ENCODE results near the gene CCDC6.
"Not testable (repeated sequence)": the region's sequence is repeated elsewhere in the genome, so short reads cannot be mapped to it uniquely, and the experiment has no call there.

The CCDC6 gene

DNA sequence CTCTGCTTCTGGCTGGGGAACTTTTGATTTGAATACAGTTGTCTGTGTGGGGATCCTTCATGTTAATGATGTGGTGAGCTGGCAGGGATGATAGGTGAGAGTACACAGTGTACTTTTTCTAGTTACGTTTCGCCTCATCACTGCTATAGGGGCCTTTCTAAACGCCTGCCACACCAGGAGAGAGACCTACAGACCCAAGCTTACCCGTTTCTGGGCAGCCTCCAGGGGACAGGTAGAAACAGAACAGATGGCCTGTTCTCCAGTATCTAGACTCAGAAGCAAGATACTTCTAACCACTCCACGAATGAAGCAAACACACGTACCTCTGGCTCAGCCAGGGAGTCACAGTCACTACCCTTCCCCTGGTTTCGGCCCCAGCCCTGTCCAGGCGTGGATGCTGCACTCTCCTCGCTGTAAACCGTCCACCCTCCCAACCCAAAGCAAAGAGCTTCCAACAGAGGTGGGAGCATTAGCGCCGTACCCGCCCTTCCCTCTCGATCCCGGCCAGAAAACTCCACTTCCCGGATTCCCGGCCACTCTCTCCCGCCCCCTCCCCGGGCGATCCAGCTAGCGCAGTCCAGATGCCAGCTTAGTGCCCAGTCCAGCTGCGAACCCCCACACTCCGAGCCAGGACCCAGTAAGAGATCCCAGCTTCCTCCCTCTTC is 1.2 kb downstream of the CCDC6 start:
- DNase-seq = peak; percentile 61

DNA sequence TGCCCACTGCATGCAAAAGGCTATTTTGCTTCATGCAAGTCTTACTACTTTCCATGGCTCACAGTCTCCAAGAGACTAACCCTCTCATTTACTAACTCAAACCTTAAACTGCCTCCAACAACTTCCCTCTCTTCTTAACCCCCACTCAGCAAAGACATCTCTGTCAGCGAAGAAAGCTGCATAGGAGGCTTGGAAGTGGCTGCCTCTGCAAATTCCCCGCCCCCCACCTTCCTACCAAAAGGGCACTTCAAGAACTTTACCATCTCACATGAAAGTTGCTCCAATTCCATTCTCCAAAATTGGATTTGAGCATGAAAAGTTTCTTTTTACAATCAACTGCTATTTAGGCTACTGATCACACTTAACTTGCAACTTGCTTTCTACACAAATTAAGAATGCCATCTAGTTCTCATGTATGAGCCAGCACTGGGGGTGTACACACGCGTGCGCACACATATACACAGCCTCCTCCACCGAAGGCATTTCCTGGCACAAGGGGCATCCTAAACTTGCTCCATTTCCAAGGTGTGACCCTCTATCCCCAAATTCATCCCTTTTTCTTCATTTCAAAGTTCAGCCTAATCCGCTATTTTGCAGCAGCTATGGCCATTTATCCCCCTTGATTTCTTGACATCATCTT is 1.8 kb downstream of the CCDC6 start:
- DNase-seq = no peak

DNA sequence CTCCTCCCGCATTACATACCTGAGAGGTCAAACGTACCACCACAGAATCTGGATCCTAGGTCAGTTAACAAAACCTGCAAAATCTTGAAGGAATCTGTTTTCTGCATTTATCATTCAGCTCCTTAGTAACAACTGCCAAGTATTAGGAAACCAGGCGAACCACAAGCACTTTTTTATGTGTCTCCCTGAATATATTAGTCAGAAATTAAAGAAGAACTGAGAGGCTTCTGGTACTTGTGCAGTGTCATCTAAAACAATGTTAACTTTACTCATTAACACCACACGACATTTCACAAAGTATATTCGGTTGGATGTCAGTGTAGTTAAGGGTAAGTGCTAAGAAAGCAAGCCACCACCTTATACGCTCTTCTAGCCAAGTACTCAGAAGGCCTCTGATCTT is 2.5 kb downstream of the CCDC6 start:
- DNase-seq = no peak

DNA sequence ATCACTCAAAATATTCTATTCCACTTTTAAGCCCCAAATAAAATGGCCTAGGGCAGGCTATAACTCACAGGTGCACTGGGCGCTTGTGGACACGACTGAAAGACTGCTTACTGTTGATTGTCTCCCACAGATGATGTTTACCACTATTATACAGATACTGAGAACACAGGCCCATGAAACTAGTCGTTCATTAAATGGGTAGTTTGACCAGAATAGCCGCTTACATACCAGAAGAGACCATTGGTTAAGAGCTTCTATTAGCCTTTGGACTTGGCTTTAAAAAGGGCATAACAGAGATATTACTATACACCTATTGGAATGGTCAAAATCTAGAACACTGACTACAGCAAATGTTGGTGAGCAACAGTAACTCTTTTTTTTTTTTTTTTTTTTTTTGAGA is 4.3 kb downstream of the CCDC6 start:
- DNase-seq = no peak

DNA sequence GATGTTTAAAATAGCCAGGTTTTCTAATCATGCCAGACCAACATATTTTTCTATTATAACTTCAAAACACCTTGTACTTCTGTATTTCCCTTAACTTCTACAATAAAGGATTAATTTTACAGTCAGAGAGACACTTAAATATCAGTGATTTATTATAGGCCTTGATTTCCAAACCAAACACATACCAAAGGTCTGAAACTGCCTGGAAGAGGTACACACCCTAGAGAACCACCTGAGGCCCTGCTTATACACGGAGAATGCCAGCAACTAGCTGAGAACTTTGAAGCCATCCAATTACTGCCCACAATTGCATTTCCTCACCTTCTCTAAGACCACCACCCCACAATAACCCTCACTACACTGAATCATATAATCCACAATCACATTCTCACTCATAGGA is 4.9 kb downstream of the CCDC6 start:
- no peak for DNase-seq

DNA sequence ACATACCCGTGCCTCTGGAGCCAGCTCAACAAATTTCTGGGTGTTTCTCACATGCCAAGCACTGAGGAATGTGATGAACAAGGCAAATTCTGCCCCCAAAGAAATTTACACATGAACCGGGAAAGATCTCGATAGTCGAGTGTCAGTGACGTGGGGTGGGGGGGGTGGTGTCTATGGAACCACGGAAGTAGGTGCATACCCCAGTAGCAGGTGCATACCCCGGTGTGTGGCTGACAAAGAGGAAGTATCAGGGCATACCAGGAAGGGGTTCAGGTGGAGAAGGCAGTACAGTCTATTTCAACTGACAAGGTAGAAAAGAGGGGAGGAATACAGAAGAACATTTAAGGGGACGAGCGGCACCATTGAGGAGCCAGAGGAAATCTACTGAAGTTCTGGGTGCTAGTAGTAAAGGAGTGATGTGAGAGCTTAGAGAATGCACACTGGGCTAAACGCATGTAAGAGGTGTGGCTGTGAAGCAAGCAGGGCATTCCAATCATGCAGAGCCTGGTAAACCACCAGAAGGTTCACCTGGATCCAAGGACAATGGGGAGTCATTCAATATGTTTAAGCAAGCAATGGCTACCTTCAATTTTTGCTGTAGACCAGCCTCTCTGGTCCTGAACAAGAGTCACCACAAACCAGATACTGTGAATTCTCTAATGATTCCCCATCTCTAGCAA is 6.2 kb downstream of the CCDC6 start:
- no peak for DNase-seq

DNA sequence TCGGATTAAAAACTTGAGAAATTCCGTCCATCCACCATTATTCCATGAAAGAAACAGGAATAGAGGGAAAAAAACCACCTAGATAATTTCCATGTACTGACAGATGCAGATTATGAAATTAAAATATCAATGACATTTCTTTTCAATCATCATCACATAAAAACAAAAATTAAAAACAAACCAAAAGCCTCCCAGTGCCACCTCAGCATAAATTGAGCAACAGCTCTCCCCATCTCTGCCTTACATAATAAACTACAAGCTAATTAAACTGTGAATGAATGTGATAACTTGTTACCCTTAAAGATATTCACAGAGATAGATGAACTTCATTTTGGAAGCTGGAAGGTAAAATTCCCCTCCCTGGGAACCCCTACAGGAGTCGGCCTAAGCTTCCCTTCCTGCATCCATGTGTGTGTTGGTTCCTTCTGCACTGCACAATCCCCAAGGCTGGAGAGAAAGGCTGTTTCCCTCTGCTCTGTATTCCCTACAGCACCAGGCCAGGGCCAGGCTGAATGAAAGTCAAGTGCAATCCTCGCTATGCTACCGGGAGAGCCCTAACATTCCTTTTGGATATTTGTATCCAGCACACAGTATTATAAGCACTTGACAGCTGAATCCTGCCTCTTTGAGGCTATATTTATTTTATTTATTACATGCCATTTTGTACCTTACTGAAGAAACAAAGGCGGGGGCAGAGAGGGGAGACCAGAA is 8.1 kb downstream of the CCDC6 start:
- DNase-seq = no peak

DNA sequence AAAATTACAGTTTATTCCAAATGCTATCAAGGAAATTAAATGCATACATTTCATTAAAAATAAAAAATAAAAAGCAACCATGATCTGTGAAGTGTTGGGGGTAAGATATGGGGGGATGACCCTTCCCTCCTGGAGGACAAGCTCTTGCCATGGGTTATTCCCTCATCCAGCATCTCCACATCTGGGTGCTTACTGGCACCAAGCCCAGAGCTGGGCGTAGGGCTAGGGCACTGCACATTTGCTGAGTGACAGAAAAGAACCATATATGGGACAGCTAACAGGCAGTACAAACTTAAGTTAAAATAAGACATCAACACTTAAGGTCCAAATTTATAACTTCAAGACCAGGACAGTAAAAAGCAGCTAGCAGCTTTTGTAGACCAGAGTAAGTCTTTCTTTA is 10.2 kb downstream of the CCDC6 start:
- no peak for DNase-seq

DNA sequence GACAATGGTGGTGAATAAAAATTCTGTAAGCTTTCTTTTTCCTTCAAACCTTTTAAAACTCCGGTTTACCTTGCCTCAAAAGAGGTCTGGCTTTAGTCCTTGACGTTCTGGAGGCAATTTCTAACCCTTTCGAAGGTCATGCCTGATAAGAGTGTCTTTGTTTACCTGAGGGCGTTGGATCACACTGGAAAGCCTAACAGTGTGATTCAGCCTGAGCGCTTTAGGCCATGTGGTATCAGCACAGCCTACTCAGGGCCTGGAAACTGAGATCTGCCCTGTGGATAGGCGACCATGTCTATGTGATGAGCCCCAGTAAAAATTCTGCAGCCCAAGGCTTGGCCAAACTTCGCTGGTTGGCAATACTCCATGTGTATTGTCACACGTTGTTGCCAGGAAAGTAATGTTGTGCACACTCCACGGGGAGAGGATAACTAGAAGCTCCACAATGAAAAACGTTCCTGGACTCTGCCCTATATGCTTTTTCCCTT is 10.7 kb downstream of the CCDC6 start:
- DNase-seq = no peak

DNA sequence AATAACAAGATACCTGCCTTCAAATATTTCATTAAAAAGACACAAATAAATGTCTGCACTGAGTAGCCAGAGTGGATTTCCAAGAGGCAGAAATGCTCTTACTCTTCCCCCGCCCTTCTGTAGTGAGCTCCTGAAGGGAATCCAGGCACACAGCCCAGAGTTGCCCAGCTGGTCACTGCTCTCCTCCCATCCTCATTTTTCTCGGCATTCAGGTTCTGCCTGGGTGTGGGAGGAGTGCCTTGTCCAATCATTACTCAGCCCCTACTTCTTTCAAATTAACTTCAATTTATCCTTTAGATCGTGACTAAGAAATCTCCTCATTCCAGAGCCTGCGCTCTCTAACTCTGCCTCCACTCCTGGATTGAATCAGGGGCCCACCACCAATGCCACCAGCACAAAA is 12.2 kb downstream of the CCDC6 start:
- no peak for DNase-seq

DNA sequence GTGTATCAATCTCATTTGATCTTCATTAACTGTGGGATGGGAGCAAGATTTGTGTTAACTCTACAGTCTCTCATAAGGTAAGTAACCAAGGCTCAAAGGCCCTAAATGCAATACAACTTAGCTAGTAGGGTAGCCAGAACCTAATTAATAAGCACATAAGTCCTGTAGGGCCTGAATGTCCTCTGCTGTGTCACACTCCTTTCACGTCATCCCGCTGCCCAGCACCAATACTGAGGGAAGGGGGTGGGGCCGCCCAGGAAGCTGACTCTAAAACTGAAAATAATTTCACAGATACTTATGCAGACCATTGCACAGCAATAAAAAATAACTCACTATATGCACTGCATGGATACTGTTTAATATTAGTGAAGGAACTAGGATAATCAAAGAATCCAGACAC is 13.7 kb downstream of the CCDC6 start:
- no peak for DNase-seq

DNA sequence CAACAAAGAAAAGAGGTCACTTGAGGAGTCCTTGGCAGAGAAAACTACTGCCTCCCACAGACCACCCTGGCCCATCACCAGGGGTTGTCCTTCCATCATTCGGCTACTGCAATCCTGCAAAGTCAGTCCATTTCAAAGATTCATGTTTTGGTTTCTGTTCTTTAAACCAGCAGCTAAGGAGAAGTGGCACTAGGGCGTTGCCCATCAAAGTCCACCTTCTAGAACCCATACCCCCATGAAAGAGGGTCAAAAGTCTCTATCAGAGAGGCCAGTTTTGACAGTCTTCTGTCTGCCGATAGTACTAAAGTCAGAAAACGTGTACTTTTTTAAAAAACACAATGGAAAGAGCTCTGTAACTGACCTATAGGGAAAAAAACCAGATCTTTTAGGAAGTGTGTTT is 14.4 kb downstream of the CCDC6 start:
- no peak for DNase-seq

DNA sequence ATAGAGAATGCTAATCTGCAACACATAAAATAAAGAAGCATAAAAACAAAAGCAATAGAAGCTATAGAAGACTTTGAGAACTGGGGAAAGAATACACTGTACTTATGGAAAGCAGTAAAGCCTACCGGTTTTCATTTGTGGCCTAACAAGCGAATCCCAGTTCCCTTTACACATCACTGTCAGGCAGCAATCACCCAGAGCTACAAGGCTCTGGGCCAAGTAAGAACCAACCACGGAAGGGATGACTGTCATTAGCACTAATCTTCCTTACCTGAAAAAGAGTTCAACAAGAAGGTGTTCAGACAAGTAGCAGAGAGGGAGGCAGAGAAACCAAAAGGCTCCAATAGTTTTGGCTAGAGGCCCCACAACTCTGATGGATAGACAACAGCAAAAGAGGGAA is 15.0 kb downstream of the CCDC6 start:
- no peak for DNase-seq

DNA sequence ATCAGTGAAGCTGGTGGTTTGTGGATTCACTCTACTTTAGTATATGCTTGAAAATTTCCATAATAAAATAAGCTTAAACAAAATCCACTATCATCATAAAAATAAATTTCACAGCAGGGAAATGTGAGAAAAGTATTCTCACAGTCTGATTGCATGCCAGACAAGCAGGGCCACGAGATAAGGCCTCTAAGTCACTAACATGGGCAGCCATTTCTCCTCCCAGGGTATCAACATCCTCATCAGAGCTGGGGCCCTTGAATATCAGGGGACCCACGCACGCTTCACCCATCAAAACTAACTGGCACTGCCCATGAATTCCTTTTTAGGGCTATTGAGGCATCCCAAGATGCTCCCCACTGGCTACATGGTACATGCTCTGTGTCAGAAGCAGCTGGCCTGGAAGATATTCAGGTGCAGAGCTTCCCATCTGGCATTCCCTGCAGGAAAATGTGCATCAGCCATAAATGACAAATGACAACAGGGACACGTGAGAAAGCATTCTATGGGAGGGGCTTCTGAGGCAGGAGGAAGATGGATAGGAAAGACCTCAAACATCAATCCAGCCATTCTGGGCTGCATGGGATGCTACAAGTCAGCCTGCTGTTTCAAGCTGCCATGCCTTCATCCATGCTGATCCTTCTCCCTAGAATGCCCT is 17.4 kb downstream of the CCDC6 start:
- DNase-seq = no peak

DNA sequence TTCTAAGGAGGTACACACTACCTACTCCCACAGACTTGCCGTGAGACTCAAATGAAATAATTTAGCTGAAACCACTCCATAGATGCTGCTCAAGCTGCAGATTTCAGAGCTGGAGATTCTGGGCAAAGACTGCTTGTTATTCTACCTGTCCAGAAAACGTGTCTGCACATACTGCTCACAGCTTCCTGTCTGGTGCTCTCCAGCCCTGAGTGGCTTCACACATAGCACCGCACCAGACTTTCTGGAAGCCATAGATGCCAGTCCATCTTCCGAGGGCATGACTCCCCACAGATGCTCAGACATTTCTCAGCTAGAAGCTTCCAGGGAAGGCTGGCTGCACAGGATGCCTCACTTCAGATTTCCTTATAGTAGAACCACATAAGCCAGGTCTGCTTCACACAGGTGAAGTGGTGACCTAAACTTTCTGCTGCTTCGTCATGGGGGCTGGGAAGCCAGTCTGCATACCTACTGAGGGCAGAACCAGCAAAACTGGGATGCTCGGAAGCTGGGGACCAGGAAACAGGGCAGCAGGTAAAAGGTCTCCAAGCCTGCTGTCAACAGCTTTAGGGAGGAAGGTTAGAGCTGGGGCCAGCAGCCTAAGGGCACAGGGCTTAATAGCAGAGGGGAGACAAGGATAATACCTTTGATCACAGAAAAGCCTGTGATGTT is 18.2 kb downstream of the CCDC6 start:
- DNase-seq = no peak

DNA sequence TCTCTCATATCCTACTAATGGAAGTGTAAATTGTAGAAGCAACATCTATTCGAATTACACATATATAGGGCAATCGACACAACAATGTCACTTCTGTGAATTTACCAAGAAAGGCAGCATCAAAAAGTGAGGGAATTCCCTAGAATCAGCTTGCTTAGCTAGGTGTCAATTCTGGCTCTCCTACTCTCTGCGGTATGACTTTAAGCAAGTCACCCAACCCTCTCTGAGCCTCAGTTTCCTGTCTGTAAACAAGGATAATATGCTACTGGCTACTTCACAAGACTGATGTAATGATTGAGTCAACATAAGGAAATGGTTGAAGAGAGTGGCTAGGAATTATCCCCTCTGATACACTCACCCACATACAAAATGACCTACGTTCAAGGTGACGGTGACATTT is 19.4 kb downstream of the CCDC6 start:
- DNase-seq = no peak

DNA sequence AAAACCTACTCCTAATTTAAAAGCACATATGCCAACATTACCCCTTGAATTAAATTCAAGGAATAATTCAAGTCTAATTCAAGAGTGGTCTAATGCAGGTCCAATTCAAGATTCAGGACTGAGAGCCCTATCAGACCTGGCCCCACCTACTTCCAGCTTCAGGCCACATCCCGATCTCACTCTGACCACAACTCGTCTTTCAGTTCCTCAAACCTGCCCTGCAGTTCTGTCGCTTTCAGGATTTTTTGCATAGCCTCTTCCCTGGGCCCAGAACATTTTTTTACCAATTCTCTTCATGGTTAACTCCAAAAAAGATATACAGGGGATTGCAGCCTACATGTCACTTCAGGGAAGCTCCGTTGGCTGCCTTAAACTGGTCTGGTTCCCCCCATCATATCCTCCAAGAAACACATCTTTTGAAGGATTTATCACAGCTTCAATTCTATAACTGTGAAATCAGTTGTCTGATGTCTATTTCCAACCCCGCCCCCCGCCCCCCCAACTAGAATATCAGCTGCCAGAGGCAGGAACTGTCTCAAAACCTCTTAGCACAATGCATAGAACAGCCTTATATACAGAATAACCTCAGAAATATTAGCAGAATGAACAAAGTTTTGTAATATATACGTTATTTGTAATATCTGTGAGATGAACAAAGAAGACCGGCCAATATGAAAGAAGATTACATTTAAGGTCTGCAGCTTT is 20.8 kb downstream of the CCDC6 start:
- DNase-seq = no peak

DNA sequence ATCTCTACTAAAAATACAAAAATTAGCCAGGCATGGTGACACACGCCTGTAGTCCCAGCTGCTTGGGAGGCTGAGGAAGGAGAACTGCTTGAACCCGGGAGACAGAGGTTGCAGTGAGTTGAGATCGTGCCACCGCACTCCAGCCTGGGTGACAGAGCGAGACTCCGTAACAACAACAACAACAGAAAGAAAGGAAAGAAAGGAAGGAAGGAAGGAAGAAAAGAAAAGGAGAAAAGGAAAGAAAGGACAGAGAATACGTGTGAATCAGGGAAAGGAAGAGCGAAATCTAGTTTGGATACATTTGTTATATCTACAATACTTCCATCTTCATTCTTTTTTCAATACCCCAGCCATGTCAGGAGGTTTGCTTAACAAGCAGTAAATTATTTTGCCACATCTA is 21.5 kb downstream of the CCDC6 start:
- not testable (repeated sequence) for DNase-seq

DNA sequence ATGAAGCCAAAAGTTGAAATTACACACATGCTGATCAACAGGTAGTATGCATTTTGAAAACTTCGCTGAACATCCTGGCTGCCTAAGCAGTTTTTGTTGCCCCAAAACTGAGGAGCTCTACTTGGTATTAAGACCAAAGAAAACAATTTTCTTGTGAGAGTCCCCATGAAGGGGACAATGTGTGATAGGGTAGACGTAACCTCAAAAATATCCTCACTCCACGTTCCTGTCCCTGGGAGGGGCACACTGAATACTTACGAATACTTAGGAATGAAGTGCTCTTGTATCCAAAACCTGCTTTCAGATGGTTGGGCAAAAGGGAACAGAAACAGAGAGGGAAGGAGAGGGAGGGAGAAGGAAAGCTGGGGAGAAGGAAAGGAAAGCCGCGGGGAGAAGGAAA is 24.7 kb downstream of the CCDC6 start:
- DNase-seq = no peak

DNA sequence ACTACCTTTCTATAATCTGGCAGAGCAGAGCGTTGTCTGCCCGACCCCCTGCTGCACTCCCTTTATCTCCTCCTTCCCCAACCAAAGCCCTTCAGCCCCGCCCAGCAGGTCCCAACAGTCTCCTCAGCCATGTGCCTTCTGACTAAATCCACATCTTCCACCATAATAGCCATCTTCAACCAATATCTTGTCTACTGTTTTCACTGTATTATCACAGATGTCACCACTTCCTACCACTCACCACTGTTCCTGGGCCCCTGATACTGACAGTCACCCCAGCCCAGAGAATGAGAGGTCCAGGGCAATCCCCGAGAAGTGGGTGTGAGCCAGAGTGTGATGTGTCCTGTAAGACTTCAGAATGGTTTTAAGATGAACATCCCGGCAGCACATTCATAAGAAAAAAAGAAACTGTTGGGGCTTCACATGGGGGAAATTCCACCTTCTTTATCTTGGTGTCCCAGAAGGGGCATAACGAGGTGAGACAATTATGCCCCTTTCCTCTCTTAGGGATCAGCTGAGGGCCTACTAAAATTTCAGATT is 25.3 kb downstream of the CCDC6 start:
- DNase-seq = no peak

DNA sequence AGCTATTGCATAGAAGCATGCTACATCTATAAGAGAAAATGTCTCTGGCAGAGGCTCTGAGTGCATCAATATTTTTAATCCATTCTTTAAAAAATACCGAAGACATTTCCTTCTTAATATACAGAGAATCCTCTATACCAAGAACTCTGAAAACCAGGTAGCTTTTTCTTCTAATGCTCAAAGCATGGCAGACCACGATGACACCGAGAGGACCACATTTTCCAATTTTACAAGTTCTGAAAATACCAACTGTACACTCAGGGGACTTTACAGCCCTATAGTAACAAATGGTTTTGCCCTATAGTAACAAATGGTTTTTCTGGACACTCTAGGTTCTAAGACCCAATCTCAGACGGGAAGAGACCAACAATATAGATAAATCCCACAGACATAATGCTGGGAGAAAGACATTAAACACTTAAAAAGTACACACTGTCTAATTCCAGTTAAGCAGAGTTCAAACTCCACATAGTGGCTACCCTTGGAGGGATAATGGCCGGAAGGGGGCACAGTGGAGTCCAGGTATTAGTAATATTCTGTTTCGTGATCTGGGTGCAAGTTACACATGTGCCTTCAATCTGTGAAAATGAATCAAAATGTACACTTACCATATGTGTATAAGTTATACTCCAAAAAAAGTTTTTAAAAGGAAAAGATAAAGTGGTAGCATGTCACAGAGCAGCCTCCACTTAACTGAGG is 26.2 kb downstream of the CCDC6 start:
- DNase-seq = no peak
